EH (cell line): Measurements from ENCODE around the gene SH2D3C.

ENCODE experiments used
- DNase-seq: peaks from one replicate; pipeline ENCODE4 v3.0.0-alpha.2; 2015; ENCODE audit warnings: low read depth

Gene SH2D3C

DNA sequence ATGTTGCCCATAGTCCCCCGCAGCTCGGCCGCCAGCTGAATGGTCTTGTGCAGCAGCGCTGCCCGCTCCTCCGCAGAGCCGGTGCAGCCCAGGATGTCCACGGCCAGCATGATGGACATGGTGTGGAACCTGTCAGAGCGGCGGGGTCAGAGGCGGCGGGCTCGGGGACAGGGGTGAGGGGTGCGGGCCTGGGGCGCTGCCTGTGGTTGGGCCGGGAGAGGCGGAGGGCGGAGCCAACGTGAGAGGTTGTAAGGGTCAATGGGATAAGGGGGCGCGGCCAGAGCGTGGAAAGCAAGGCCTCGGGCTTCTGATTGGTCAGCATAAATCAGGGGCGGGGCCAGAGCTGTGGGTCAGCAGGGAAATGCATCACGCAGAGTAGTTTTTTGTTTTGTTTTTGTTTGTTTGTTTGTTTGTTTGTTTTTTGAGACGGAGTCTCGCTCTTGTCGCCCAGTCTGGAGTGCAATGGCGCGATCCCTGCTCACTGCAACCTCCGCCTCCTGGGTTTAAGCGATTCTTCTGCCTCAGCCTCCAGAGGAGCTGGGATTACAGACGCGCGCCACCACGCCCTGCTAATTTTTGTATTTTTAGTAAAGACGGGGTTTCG, 36.5 kb downstream of the SH2D3C start:
- DNase-seq, result peak; percentile 68

DNA sequence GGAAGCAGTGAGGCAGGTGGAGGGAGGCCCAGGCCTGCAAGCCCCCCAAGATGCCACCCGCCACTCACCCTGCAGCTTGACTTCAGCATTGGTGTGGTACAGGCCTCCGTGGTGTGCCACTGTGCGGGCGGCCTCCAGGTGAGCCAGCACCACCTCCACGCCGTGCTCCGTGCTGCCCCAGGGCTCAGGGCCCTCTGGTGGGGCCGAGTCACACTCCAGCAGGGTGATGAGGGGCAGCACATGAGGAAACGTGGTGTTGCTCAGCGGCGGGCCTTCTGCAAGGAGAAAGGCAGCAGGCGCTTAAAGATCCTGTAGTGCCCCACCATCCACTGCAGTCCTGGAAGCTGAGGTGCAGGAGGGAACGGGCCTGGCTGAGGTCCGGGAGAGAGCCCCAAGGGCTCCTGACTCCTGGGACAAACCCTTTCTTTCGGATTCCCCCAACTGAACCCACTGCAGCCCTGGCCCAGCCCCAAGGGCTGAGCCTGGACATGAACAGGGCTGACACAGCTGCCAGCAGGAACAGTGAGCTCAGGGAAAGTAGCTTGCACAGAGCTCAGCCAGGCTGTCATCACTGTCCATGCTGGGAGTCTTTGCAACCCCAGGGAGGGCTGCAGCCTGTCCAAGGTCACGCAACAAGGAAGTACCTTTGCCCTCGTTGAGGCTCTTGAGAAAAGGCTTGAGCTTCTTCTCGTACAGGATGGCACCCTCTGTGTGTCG, 38.7 kb downstream of the SH2D3C start:
- DNase-seq, result no peak

DNA sequence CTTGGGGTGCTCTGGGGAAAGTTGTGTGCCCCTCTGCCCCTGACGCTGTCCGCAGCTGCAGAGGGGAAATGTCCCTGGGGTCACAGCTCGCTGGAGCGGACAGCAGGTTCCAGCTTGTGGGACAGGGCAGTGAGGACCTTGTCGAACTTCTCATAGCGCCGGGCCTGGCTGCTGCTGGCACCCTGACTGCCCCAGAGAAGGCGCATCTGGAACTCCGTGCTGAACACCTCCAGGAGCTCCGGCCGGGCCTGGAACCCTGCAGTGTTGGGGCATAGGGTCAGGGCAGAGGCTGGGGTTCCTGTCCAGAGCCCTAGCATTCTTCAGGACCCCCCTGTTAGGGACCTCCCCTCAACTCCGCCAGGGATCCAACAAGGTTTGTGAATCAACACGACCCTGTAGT, 39.8 kb downstream of the SH2D3C start:
- no peak for DNase-seq

DNA sequence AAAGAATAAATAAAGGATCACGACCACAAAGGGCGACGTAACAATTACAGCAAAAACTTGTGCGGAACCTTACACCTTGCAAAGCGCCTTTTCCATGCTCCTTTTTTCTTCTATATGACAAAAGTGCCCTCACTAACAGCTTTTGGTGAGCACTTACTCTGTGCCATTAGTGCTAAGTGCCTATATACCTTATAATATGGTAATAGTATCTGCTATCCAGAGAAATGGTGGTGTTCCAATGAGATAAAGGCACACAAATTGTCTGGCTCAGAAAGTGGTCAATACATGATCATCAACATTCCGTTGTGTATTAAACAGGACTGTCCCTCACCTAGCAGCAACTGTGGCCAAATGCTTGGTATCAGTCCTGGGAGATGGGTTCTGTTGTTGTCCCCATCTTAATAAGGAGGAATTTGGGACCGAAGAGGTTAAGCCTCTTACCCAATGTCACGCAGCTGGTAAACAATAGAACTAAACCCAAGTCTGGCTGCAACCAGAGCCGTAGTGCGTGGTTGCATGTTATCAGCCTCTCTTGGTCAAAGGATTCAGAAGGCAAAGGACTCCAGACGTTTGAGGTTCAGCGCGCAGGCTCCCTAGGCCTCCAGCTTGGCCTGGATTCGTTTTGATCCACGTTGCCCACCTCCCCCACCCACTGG, 42.8 kb downstream of the SH2D3C start:
- no peak for DNase-seq

DNA sequence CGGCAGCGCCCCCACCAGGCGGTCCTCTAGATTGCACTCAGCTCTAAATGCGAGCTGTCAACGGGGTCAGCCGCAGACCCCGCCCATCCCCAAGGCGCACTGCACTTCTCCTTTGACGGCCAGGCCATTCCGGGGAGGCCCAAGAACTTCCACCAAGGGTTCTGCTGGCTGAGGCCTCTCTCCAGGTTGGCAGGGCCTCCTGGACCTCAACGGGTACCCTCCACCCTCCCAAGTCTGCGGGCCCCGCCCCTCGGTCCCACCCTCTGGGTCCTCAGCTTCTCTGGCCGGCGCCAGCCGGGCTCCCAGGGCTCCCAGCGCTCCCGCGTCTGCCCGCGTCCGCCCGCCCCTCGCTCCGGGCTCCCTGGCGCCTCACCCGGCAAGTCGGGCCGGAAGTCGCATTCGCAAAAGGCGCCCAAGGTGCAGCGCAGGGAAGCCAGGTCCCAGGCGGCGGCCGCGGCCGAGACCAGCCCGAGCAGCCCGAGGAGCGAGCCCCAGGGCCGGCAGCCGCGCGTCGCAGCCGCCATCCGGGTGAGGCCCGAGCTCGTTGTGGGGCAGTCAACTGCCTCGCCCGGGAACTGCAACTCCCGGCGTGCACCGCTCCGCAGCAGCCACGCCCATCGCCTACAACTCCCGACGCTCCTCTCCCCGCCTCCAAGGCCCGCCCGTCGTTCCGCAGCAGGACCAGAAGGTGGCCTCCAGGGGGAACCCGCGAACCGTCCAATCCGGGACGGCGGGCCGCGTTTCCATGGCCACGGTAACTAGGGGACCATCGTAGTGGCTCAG, 43.5 kb downstream of the SH2D3C start, which contains the start of gene TOR2A:
Gene TOR2A (minus strand): TSS at position 548 of the 783 bp plus-strand sequence. CDS start 24 bp downstream, at position 524.
- DNase-seq, result peak; percentile 96

DNA sequence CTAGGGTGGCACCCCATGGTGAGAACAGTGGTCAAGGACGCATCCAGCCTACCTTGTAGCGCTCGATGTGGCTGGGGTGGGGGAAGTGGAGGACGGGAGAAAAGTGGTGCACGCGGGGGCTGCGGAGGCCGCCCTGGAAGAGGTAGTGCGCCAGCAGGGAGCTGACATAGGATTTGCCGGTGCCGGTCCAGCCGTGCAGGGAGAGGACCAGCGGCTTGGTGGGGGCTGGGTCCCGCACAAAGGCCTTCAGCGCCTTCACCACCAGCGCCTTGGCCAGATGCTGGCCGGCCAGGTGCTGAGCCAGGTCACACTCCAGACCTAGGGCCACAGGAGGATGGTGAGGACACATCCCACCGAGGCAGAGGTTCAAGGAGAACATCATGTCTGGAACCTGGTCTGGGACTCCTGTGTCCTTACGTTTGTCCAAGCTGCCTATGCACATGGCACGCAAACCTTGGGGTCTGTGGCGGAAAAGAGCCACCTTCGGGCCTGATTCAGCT, 44.2 kb downstream of the SH2D3C start:
- no peak for DNase-seq

DNA sequence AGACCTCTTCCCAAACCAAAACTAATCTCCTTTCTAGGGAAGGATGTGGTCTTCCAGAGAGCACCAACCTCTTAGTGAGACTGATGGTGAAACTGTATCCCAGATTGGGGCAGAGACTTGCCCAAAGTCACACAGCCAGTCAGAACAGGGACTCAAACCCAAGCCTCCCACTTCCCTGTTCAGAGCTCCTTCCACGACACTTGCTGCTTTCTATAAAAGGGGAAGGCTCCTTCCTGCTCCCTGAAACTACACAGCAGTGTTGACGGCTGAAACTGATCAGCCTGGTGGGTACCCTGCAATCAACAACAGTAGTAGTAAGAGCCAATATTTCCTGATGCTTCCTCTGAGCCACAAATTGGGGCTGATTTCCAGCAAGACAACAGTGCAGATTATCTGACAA, 44.9 kb downstream of the SH2D3C start:
- no peak for DNase-seq

DNA sequence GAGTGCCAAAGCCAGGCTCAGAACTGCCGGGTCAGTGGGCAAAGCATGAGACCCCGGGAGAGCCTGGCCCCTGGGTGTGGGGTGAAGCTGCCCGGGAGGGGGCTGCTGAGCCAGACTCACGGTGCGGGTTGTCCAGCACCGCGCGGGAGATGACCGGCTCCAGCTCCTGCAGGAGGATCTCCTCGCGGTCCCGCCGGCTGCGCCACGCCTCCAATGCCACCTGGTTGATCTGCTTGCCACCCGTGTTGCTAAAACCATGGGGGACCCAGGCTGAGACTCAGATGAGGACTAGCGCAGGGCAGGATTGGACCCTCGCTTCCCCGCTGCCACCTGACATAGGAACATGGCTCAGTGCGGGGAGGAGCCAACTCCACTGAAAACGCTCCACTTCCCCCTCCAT, 46.0 kb downstream of the SH2D3C start:
- no peak for DNase-seq

DNA sequence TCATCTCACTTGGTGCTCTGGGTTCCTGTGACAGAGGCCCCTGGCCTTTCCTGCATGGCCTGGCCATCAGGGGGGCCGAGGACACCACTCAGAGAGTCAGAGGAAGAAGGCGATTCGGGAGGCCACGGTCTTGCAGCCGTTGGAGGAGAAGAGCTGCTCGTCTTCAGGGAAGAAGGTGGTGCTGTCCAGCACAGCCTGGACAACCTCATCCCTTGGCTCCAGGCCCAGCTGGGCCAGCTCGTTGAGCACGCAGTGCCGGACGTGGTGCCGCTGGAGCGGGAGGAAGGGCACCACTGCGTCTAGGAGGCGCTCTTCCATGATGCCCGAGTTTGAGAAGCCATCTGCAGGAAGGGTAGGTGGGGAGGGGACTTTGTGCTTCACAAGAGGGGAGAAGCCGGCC, 46.5 kb downstream of the SH2D3C start:
- no peak for DNase-seq

DNA sequence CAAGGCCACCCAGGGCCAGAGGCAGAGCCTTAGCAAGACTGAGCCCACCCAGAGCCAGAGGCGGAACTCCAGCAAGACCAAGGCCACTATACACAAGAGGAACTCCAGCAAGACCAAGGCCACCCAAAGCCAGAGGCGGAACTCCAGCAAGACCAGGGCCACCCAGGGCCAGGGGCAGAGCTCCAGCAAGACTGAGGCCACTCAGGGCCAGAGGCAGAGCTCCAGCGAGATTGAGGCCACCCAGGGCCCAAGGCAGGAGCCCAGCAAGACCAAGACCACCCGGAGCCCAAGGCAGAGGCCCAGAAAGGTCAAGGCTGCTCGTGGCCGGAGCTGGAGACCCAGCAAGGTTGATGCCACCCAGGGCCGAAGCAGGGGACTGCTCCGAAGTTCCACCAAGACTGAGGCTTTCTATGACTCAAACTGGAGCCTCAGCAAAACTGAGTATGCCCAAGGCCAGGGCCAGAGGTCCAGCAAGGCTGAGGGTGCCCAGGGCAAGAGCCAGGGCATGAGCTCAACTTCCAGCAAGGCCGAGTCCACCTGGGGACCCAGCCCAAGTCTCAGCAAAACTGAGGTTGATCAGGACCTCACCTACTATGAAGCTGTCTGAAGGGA, 47.6 kb downstream of the SH2D3C start:
- DNase-seq, result no peak

DNA sequence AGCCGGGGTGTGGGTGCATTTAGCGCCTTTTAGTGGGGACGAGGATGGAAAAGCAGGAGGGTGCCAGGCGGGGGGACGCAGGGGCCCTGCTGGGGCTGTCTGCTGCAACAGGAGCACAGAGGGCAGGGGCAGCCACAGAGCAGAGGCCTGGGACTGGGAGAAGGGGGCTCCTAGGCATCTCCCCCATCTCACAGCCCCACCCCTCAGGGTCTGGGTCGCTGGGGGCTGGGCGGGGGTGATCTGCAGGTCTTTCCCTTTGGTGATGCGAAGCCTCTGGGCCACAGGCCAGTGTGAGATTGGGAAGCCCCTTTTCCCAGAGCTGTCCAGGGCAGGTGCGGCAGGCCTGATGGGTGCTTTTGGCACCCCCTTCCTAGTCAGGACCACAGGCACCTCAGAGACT, 48.2 kb downstream of the SH2D3C start:
- no peak for DNase-seq

DNA sequence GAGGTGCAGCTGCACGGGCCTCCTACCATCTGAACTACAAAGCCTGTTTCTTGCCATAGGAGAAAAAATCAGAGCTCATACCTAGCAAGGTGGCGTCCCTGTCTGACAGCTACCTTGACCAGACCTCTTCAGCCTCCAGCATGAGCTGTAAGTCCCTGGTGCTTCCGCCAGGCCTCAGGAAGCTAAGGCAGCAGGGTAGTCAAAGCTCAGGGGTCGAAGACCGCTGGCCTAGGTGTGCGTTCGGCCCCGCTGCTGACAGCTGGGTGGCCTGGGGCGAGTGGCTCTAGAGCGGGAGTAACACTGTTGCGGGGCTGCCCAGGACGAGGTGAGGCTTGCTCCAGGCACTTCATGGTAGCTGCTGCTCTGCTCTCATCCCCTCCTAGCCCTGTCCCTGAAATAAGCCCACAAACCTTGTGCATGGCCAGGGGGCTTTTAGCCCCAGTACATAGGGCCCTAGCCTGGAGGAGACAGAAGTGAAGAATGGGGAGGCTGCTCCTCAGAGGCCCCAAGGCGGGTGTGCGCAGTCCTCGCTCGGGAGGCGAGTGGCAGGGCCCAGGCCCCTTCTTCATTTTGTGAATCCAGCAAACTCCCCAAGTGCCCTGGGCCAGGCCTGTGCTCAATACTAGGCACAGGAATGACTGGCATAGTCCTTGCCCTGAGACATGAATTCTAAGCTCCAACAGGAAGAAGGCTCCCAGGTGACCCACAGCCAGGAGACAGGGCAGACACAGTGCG, 48.8 kb downstream of the SH2D3C start:
- no peak for DNase-seq

DNA sequence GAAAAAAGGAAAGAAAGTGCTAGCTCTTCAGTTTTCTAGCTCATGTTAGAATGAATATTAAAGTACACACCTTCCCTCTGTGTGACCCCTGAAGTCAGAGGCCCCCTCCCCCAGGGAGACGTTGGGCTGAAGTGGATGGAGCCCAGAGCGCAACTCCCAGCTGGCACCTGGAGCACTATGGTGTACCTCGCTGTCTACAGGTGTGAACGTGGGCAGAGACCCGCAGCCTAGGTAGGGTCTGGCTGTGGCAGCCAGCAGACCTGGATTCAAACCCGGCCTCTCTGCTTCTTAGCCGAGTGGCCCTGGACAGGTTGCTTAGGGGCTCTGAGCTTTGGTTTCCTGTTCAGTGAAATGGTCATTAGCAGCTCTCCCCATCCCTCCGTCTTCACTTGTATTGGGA, 49.7 kb downstream of the SH2D3C start:
- no peak for DNase-seq

DNA sequence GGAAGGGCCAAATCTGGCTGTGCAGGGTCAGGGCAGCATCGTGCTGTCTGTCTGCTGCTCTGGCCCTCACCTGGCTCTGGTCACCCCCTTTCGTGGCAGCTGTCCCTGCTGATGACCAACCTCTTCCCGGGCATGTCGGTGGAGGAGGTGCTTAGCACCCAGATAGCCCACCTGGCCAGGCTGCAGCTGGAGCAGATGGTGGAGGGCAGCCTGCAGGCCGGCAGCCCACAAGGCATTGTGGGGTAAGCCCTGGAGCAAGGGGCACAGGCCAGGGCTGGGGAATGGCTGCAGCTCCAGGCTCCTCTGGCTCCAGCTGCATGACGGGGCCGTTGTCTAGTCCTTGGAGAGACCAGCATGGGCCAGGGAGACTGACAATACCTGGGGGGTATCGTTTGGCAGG, 51.6 kb downstream of the SH2D3C start:
- DNase-seq, result no peak

DNA sequence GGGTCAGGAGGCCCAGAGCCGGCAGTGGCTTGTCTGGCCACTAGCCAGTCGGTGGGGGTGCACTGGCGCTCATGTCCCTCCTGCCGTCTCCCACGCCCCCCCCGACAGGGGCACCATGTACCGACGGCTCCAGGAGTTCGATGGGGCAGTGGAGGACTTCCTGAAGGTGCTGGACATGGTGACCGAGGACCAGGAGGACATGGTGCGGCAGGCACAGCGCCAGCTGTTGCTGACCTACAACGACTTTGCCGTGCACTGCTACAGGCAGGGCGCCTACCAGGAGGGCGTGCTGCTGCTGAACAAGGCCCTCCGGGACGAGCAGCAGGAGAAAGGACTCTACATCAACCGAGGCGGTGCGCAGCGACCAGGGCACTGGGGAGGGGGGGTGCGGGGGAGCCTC, 54.5 kb downstream of the SH2D3C start:
- no peak for DNase-seq

DNA sequence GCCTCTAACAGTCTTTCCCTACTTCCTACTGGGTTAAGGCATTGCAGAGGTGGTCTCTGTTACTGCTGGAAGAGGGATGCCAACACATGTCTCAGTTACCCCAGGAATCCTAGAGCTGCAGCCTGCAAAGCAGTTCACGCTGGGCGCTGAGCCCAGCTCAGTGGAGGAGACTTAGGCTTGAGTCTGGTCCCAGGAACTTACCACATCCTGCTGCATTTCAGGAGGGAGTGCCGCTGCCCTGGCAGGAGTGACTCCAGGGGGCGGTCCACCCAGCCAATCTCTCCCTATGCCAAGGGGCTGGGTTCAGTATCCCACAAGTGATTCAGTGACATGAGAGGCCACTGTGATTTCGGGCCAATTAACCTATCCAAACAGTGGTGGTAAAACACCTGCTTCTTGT, 55.0 kb downstream of the SH2D3C start:
- peak; percentile 87 for DNase-seq

DNA sequence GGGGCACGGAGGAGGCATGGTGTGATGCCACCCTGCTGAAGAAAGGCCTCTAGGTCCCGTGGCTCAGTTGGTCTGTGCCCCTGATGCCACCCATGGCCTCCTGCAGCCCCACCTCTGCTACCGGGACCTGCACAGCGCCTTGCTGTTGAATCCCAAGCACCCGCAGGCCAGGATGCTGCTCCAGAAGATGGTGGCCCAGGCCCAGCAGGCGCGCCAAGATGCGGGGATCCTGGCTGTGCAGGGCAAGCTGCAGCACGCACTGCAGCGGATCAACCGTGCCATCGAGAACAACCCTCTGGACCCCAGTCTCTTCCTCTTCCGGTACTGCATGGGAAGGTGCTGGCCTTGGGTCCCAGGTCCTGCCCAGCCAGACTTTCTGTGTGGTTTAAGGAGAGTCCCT, 55.5 kb downstream of the SH2D3C start:
- no peak for DNase-seq

DNA sequence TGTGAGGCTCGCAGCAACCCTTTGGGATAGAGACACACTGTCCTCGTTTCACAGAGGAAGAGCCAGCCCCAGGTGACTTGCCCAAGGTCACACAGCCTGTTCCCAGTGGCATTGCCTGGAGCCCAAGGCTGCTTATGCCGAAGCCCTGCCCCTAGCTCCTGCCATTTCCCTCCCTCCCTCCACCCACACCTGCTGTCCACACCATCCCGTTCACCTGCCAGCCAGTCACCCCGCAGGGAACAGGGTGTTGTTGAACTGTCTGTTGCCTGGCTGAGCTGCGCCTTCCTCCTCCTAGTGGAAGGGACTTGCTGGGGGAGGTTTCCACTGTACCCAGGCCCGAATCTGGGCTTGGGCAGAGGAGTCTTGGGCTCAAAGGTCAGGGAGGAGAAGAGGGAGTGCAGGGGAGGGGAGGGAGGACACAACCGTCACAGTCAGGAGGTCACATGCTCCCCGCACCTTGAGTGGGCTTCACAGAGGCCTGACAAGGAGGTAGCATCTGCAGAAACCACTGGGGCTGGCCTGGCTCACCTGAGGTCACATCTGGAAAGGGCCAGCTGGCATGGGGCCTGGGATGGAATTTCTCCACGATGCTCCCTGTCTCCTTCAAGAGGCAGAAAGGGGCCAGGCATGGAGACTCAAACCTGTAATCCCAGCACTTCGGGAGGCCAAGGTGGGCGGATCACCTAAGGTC, 56.3 kb downstream of the SH2D3C start:
- DNase-seq, result no peak

DNA sequence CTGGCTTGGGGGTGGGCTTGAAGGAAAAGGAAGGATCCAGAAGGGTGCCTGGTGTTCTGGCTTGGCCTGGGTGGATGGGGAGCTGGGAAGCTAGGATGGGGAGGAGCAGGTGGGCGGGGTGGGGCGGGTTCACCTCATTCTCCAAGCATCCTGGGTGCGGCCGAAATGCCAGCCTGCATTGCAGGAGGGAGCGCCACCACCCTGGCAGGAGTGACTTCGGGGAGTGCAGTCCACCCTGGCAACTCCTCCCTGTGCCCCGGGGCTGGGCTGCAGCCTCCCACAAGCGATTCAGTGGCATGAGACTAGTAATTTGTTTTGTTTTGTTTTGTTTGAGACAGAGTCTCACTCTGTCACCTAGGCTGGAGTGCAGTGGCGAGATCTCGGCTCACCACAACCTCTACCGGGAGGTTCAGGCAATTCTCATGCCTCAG, 57.1 kb downstream of the SH2D3C start:
- no peak for DNase-seq

DNA sequence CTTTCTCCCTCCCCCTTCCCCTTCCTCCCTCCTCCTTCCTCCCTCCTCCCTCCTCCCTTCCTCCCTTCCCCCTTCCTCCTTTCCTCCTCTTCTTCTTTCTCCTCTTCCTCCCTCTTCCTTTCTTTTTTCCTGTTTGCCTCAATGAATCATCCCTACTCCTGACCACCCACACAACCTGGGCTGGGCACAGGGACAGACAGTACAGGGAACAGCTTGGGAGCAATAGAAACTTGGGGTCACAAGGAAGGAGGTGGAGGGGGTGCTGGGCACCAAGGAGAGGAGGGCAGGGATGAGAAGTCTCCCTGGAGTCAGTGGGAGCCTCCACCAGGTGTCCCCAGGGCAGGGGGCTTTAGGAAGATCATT, 57.6 kb downstream of the SH2D3C start:
- no peak for DNase-seq
